SK-N-SH treated with all-trans-retinoic acid at 6 μM for 48 hours (cell line): ENCODE results near the gene CSTB.

ENCODE experiments used
- ATAC-seq: fragments of 200-7000 bp; cut with Tn5 transposase; 3 replicates; pipeline ENCODE4 v1.9.1; 2020; ENCODE audit warnings: mild to moderate bottlenecking, moderate library complexity
- ARNTL ChIP-seq: fragments of 450-650 bp; formaldehyde crosslinking; IDR thresholded peaks from 2 replicates; pipeline ENCODE4 v1.5.0; 2020; ENCODE audit warnings: low read depth, mild to moderate bottlenecking, moderate library complexity, borderline replicate concordance
- BACH2 ChIP-seq: fragments of 250-450 bp; sonication (Bioruptor Pico); IDR thresholded peaks from 2 replicates; pipeline ENCODE4 v1.9.0; 2021; ENCODE audit warnings: mild to moderate bottlenecking, borderline replicate concordance
- CREB5 ChIP-seq: fragments of 250-450 bp; sonication (Bioruptor Pico); IDR thresholded peaks from 2 replicates; pipeline ENCODE4 v1.5.1; 2020; ENCODE audit warnings: low read depth, mild to moderate bottlenecking, moderate library complexity
- CSDC2 ChIP-seq: fragments of 250-450 bp; sonication (Bioruptor Pico); IDR thresholded peaks from 2 replicates; pipeline ENCODE4 v1.5.0; 2020; ENCODE audit warnings: mild to moderate bottlenecking, moderate library complexity
- CSRNP3 ChIP-seq: fragments of 250-450 bp; sonication (Bioruptor Pico); IDR thresholded peaks from 2 replicates; pipeline ENCODE4 v1.5.1; 2021; ENCODE audit warnings: mild to moderate bottlenecking, moderate library complexity
- ESRRG ChIP-seq: fragments of 250-450 bp; sonication (Bioruptor Pico); IDR thresholded peaks from 2 replicates; pipeline ENCODE4 v1.6.1; 2021; ENCODE audit warnings: mild to moderate bottlenecking
- GLIS3 ChIP-seq: fragments of 250-450 bp; sonication (Bioruptor Pico); IDR thresholded peaks from 2 replicates; pipeline ENCODE4 v1.5.0; 2020; ENCODE audit warnings: mild to moderate bottlenecking, moderate library complexity
- ISL1 ChIP-seq: fragments of 250-450 bp; sonication (Bioruptor Pico); IDR thresholded peaks from 2 replicates; pipeline ENCODE4 v2.1.2; 2022; ENCODE audit warnings: mild to moderate bottlenecking, moderate library complexity
- OSR1 ChIP-seq: fragments of 250-450 bp; sonication (Bioruptor Pico); IDR thresholded peaks from 2 replicates; pipeline ENCODE4 v1.8.0; 2022; ENCODE audit warnings: moderate library complexity, mild to moderate bottlenecking, inconsistent platforms
- PATZ1 ChIP-seq: fragments of 250-450 bp; sonication (Bioruptor Pico); IDR thresholded peaks from 2 replicates; pipeline ENCODE4 v1.8.0; 2020; ENCODE audit warnings: mild to moderate bottlenecking, moderate library complexity, borderline replicate concordance
- RARB ChIP-seq: fragments of 250-450 bp; sonication (Bioruptor Pico); IDR thresholded peaks from 2 replicates; pipeline ENCODE4 v1.8.0; 2021; ENCODE audit warnings: mild to moderate bottlenecking, moderate library complexity
- SNAI2 ChIP-seq: fragments of 250-450 bp; sonication (Bioruptor Pico); IDR thresholded peaks from 2 replicates; pipeline ENCODE4 v1.5.0; 2020; ENCODE audit warnings: mild to moderate bottlenecking, moderate library complexity
- TCF4 ChIP-seq: fragments of 250-450 bp; sonication (Bioruptor Pico); IDR thresholded peaks from 2 replicates; pipeline ENCODE4 v1.8.0; 2021; ENCODE audit warnings: mild to moderate bottlenecking, moderate library complexity, borderline replicate concordance
- TOX ChIP-seq: fragments of 250-450 bp; sonication (Bioruptor Pico); IDR thresholded peaks from 2 replicates; pipeline ENCODE4 v1.8.0; 2021; ENCODE audit warnings: mild to moderate bottlenecking, moderate library complexity, borderline replicate concordance
- TSHZ2 ChIP-seq: fragments of 250-450 bp; sonication (Bioruptor Pico); IDR thresholded peaks from 2 replicates; pipeline ENCODE4 v1.5.0; 2020; ENCODE audit warnings: mild to moderate bottlenecking, moderate library complexity
- ZC3H10 ChIP-seq: fragments of 250-450 bp; sonication (Bioruptor Pico); IDR thresholded peaks from 2 replicates; pipeline ENCODE4 v1.5.1; 2021; ENCODE audit warnings: mild to moderate bottlenecking, moderate library complexity
- ZFP3 ChIP-seq: fragments of 250-450 bp; sonication (Bioruptor Pico); IDR thresholded peaks from 2 replicates; pipeline ENCODE4 v1.5.0; 2020; ENCODE audit warnings: mild to moderate bottlenecking, moderate library complexity
- ZFP30 ChIP-seq: fragments of 450-650 bp; formaldehyde crosslinking; IDR thresholded peaks from 2 replicates; pipeline ENCODE4 v1.5.0; 2022; ENCODE audit warnings: mild to moderate bottlenecking, moderate library complexity
- ZNF565 ChIP-seq: fragments of 450-650 bp; formaldehyde crosslinking; conservative IDR thresholded peaks from 2 replicates; pipeline ENCODE4 v1.5.0; 2020; ENCODE audit warnings: low read depth, mild to moderate bottlenecking, moderate library complexity
- ZNF8 ChIP-seq: fragments of 450-650 bp; formaldehyde crosslinking; IDR thresholded peaks from 2 replicates; pipeline ENCODE4 v1.5.0; 2020; ENCODE audit warnings: mild to moderate bottlenecking, moderate library complexity
- TF ChIP-seq, protein P1 (sequence below): fragments of 250-450 bp; sonication (Bioruptor Pico); IDR thresholded peaks from 2 replicates; pipeline ENCODE4 v1.8.0; 2021; ENCODE audit warnings: low read depth, mild to moderate bottlenecking, moderate library complexity, borderline replicate concordance

Gene CSTB

DNA sequence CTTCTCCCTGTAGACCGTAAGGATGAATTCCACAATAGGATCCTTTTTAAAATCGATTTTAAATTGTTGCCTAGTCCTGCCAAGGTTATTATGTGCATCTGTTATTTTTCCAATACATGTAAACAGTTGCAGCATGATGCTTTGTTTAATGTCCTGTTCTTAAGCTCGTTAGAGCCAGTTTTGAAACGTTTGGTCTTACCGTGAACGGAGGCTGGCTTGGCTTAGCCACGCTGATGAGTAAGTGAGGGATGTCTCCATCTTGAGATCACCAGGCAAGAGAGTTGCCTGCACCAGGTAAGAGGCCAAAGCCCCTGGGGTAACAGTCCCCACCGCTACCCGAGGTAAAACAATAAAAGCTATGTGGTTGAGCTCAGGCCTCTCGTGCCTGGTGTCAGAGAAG lies 17.3 kb downstream of the CSTB start:
- TF ChIP-seq GLIS3 (CRISPR knock-in tag): no peak
- TF ChIP-seq TOX (CRISPR knock-in tag): no peak
- no peak for TF ChIP-seq ZNF8 (CRISPR knock-in tag)
- TF ChIP-seq, protein P1, sequence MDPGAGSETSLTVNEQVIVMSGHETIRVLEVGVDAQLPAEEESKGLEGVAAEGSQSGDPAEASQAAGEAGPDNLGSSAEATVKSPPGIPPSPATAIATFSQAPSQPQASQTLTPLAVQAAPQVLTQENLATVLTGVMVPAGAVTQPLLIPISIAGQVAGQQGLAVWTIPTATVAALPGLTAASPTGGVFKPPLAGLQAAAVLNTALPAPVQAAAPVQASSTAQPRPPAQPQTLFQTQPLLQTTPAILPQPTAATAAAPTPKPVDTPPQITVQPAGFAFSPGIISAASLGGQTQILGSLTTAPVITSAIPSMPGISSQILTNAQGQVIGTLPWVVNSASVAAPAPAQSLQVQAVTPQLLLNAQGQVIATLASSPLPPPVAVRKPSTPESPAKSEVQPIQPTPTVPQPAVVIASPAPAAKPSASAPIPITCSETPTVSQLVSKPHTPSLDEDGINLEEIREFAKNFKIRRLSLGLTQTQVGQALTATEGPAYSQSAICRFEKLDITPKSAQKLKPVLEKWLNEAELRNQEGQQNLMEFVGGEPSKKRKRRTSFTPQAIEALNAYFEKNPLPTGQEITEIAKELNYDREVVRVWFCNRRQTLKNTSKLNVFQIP (CRISPR knock-in tag): no peak
- no peak for TF ChIP-seq BACH2
- no peak for TF ChIP-seq TSHZ2 (CRISPR knock-in tag)
- TF ChIP-seq PATZ1: no peak
- no peak for TF ChIP-seq ESRRG
- no peak for TF ChIP-seq ZC3H10 (CRISPR knock-in tag)
- no peak for TF ChIP-seq ZNF565
- ATAC-seq: no peak

GRCh38 chr21:43758111-43758641 lies 17.9 kb downstream of the CSTB start:
- ATAC-seq: no peak
- TF ChIP-seq TOX (CRISPR knock-in tag) (no peak), CREB5 (CRISPR knock-in tag) (no peak), TSHZ2 (CRISPR knock-in tag) (no peak), SNAI2 (no peak), ZC3H10 (CRISPR knock-in tag) (no peak), CSDC2 (CRISPR knock-in tag) (no peak), ARNTL (CRISPR knock-in tag) (no peak), OSR1 (no peak), ZFP3 (no peak), ZFP30 (CRISPR knock-in tag) (no peak), ISL1 (CRISPR knock-in tag) (no peak), CSRNP3 (CRISPR knock-in tag) (no peak), TCF4 (CRISPR knock-in tag) (no peak), GLIS3 (CRISPR knock-in tag) (no peak), ESRRG (no peak), ZNF8 (CRISPR knock-in tag) (no peak), RARB (CRISPR knock-in tag) (no peak), PATZ1 (no peak)
- TF ChIP-seq, protein P1 (CRISPR knock-in tag): no peak
